IPS-18c (cell line): Measurements from ENCODE around the gene SNTB2.

Source experiments
- H3K4me3 ChIP-seq: 2 replicates; pipeline ENCODE4 v1.7.0; 2013; ENCODE audit warnings: low read depth, mild to moderate bottlenecking, low read length, moderate library complexity; ENCODE audit not compliant: insufficient read depth
- H3K9me3 ChIP-seq: one replicate; pipeline ENCODE4 v1.6.1; 2013; ENCODE audit warnings: mild to moderate bottlenecking, low read length, moderate library complexity; ENCODE audit not compliant: control insufficient read depth, insufficient read depth

Gene SNTB2

DNA sequence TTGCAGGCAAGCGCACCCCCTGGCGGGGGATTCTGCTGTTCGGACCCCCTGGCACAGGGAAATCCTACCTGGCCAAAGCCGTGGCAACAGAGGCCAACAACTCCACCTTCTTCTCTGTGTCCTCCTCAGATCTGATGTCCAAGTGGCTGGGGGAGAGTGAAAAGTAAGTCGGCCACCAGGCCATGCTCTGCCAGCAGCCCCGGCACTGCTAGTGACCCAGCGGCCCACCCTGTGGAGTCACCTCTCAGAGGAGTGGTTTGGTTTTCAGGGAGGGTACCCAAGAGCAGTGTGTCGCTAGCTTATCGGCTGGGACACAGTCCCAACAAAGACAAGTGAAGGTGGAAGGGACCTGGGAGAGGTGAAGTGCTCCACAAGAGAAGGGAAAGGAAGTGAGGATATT is 132.4 kb downstream of the SNTB2 start:
- no peak overlapping the region for H3K4me3 ChIP-seq
- no peaks in the 10 kb centered on the region for H3K9me3 ChIP-seq

- no peak overlapping the region for H3K4me3 ChIP-seq
- H3K9me3 ChIP-seq = no peaks in the 10 kb centered on the region
These were observed 133.1 kb downstream of the SNTB2 start for GRCh38 chr16:69319826-69320739.

- Histone ChIP-seq H3K9me3 (no peaks in the 10 kb centered on the region), H3K4me3 (no peak overlapping the region)
These were observed 133.7 kb downstream of the SNTB2 start for GRCh38 chr16:69320740-69321073.

DNA sequence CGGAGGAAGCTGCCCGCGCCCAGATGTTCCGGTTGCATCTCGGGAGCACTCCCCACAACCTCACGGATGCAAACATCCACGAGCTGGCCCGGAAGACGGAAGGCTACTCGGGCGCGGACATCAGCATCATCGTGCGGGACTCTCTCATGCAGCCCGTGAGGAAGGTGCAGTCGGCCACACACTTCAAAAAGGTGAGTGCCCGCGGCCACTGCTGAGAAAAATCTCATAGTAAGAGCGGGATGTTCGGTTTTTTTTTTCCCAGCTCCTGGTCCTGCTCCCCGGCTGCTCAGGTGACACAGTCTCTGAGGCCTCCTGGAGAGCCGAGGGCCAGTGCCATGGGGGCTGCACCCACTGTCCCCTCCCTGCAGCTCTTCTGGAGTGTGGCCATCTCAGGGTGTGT is 134.1 kb downstream of the SNTB2 start:
- Histone ChIP-seq H3K4me3 (no peak overlapping the region), H3K9me3 (no peaks in the 10 kb centered on the region)

GRCh38 chr16:69322343-69322742 is 135.4 kb downstream of the SNTB2 start:
- H3K9me3 ChIP-seq = no peaks in the 10 kb centered on the region

GRCh38 chr16:69323415-69323814 is 136.5 kb downstream of the SNTB2 start:
- no peak overlapping the region for H3K4me3 ChIP-seq
- H3K9me3 ChIP-seq = no peaks in the 10 kb centered on the region

More at GRCh38 chr16:69322343-69322742, 135.4 kb downstream of the SNTB2 start:
- H3K4me3 ChIP-seq = no peak overlapping the region

DNA sequence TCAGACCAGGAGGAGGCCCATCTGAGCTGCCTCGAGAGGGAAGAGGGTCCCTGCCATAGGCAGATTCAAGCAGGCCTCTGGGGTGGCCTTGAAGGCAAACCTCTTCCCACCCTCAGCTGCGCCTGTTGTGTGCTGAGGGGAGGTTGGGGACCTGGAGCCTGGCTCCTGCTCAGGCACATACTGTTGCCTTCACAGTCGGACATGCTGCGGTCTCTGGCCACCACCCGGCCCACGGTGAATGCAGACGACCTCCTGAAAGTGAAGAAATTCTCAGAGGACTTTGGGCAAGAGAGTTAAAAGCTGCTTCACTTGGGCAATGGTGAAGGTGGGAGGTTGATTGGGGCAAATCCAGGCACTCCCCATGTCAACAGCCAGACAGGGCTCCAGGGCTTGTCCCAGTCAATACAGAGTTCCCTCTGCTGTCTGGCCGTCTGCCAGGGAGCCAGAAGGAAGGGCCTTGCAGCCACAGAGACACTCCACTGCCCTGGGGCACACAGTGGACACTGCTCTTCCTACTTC is 137.1 kb downstream of the SNTB2 start:
- Histone ChIP-seq H3K4me3 (no peak overlapping the region), H3K9me3 (no peaks in the 10 kb centered on the region)

DNA sequence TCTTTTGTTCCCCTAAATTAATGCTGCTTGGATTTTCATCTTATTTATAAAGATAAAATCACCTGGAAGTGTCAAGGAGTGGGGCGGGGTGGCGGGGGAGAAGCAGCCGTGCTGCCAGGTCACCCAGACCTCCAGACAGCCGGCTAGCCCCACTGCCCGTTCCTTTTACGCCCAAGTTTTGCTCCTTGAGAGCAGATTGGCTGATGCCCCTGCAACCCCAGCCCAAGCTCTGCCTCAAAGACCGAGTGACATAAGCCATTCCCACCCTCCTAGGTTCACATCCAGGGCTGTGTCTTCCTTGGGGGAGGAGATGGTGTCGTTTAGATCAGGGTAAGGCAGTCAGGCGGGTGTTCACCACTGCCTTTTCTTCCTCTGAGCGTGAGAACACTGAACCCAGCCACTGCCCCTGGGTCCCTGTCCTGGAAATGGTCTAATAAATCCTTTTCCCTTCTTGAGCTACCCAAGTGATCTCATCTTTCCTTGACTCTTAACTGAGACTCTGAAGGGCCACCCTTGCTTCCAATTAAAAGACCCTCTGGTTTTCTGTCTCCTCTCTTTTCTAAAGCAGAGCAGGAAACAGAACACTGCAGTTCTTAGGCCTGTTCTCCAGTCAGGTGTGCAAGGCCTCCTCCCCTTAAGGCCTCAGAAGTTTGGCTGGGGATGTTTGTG is 137.8 kb downstream of the SNTB2 start:
- Histone ChIP-seq H3K9me3 (no peaks in the 10 kb centered on the region), H3K4me3 (no peak overlapping the region; the same call in 1 of the 2 replicates)

- no peaks in the 10 kb centered on the region for H3K9me3 ChIP-seq
- no peak overlapping the region for H3K4me3 ChIP-seq
These were observed 138.8 kb downstream of the SNTB2 start for GRCh38 chr16:69325784-69326171.

- H3K9me3 ChIP-seq = no peaks in the 10 kb centered on the region
- no peak overlapping the region for H3K4me3 ChIP-seq
These were observed 139.4 kb downstream of the SNTB2 start for GRCh38 chr16:69326172-69326873.

- H3K9me3 ChIP-seq = no peaks in the 10 kb centered on the region
- peak overlapping the region; percentile 28; the same call in 1 of the 2 replicates for H3K4me3 ChIP-seq
These were observed 140.8 kb downstream of the SNTB2 start for GRCh38 chr16:69327585-69328310.

DNA sequence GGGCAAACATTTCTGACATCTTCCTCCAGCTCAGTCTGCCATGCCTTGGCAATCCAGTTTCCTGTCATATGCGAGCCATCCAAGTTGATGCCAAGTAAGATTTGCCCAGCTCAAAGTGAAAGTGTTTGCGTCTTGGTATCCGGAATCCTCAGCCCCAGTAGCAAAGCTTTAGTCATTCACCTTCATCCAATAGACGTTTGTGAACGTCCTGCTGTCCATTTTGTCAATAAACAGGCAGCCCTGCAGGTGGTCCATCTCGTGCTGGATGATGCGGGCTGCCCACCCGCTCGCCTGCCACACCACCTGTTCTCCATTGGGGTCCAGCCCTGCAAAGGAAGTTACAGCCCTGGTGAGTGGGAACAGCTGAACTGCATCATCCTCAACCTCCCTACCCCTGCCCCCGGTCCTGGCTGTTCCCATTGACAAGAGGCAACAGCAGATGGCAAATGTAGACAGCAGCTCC is 141.9 kb downstream of the SNTB2 start:
- peak overlapping the region; percentile 83 for H3K4me3 ChIP-seq
- no peaks in the 10 kb centered on the region for H3K9me3 ChIP-seq

DNA sequence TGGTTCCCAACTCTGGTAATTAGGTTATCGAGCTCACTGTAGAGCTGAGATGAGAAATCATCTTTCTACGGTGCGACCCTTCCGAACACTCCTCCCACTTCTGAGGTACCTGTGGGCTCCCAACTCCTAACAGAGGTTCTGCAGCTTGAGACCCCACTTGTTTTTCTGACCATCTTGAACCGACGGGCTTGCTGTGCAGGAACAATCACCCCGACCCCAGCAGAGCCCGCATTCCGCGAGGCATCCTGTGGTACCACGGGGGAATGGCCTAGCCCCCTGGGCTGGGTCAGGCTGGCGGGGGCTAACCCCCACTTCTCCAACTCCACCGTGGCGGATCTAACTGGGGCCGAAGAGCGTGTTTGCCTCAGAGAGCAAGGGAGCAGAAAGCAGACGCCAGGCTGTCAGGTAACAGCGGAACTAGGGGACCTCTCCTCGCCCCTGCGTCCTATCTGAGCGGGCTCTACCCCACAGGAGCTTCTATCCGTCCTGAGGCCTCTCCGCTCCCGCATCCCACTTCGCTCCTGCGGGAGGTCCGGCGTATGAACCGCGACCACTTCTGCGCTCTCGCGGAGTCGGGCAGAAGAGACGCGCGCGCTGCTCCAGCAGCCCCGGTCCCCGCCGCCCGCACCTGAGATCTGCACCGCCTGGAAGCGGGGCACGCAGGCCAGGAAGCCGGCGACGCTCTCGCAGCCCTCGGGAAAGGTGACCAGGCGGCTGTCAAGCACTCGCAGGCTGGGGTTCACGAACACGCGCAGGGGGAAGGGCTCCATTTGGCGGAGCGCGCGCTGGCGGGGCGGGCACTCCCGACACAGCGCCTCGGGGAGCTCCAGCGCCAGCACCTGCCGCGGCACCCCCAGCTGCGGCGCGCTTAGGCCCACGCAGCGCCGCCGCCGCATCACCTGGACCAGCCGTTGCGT is 142.7 kb downstream of the SNTB2 start:
- Histone ChIP-seq H3K9me3 (no peaks in the 10 kb centered on the region), H3K4me3 (peak overlapping the region; percentile 83)

GRCh38 chr16:69330286-69331109 is 143.5 kb downstream of the SNTB2 start, which contains the start of gene PDF:
TSS of gene PDF (minus strand) at chr16:69330588. CDS start at chr16:69330570, 18 bp downstream.
- Histone ChIP-seq H3K4me3 (peak within 1 kb of the TSS; percentile 83), H3K9me3 (no peaks in the 10 kb centered on the region)

DNA sequence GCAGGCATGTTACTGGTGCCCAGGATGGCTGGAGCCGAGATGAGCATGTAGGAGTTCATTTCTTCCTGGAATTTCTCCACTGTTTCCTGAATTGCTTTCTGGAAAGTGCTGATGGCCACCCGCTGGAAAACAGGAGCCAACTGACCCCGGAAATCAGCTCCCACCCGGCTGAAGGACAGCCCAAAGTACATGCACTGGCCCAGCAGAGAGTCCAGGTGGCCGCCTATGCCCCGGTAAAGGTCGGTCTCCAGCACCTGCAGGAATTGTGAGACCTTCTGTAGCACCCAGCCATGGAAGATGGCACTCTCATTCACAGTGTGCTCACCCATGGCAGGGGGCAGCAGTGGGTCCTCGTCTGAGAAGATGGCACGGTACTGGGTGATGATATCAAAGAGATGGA is 147.7 kb downstream of the SNTB2 start:
- H3K9me3 ChIP-seq = no peaks in the 10 kb centered on the region
- no peak overlapping the region for H3K4me3 ChIP-seq
